Bronchial epithelial cell (primary cell): ENCODE measurements around the gene CACNA1E. TPM values are rescaled to one million over a fixed set of nuclear protein-coding genes. Genes with fewer than 3 reads are reported as not detected.

Source experiments
- DNase-seq: peaks from one replicate; pipeline ENCODE4 v3.0.0-alpha.2; 2010; ENCODE audit warnings: low read depth
- FAIRE-seq: peaks from 2 replicates; lab custom pipeline; 2011; peaks lifted over from hg19 to GRCh38; lab: Jason Lieb, UNC
- H3K27me3 ChIP-seq: 2 replicates; pipeline ENCODE4 v1.5.1; 2011; ENCODE audit warnings: low read length; ENCODE audit not compliant: control insufficient read depth, insufficient read depth
- H3K36me3 ChIP-seq: 2 replicates; pipeline ENCODE4 v1.5.1; 2011; ENCODE audit warnings: low read length; ENCODE audit not compliant: control insufficient read depth, insufficient read depth
- H3K4me3 ChIP-seq: 2 replicates; pipeline ENCODE4 v1.5.1; 2011; ENCODE audit warnings: mild to moderate bottlenecking, low read depth, low read length, control low read depth
- CTCF ChIP-seq: IDR thresholded peaks from 2 replicates; pipeline ENCODE4 v1.5.1; 2011; ENCODE audit warnings: mild to moderate bottlenecking, moderate library complexity, low read length, control low read depth, inconsistent platforms; ENCODE audit not compliant: insufficient read depth, severe bottlenecking
- total RNA-seq: library from RNA; depleted of rRNA; stranded (reverse); fragments of >200 nt; gene quantifications from 2 replicates; pipeline ENCODE4 v1.2.1, GENCODE V29; 2014

Gene CACNA1E
- total RNA-seq, 1 donor from 2014 or later: not detected

DNA sequence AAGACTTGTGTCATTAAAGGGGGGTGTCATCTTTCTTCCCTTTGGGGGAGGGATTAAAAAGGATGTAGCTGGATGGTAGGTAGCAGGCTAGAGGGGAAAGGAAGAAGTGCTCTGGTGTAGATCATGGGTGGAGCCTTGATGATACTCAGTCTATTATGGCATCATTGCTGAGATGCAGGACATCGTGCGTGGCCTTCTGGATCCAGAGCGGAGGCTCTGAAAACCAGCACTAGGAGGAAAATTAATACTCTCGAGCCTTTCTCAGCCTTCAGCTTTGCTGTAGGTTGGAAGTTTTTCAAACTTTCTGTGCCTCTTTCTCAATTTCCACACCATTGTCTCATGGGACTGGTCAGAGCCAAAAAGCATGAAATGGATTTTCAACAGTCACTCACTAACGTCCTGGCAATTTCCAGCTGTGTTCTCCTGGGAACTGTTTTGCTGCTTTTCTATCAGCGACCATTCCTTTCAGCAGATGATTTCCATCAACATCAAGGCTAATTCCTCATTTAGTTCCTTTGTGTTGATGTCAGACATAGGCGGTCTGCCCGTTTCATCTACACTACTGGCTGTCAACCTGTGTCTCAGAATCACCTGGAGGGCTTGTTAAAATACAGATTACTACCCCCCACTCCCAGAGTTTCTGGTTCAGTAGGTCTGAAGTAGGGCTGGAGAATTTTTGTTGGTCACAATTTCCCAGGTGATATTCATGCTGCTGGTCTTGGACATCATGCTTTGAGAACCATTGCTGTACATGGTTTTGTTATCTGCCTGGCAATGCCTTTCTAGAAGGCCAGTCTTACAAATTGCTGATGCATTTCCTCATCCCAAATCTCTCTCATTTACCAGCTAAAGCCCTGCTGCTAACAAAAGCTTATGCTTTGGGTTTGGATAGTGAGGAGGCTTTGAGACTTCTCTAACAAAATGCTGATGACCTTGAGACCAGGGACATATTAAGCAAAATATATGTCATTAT is 7.7 kb downstream of the CACNA1E start:
- DNase-seq: no peak
- Histone ChIP-seq H3K27me3 (peaks cover 1% of the 10 kb centered on the region), H3K36me3 (no peaks in the 10 kb centered on the region), H3K4me3 (no peak overlapping the region)
- no peak for FAIRE-seq
- TF ChIP-seq CTCF: no peak

GRCh38 chr1:181493166-181493565 is 9.8 kb downstream of the CACNA1E start:
- FAIRE-seq: no peak
- DNase-seq: no peak
- Histone ChIP-seq H3K36me3 (no peaks in the 10 kb centered on the region), H3K4me3 (no peak overlapping the region), H3K27me3 (no peaks in the 10 kb centered on the region)
- TF ChIP-seq CTCF: no peak

- Histone ChIP-seq H3K4me3 (no peak overlapping the region), H3K27me3 (no peaks in the 10 kb centered on the region), H3K36me3 (no peaks in the 10 kb centered on the region)
- FAIRE-seq: no peak
- TF ChIP-seq CTCF: no peak
- DNase-seq: no peak
Measured at GRCh38 chr1:181493885-181494284, 10.6 kb downstream of the CACNA1E start.

DNA sequence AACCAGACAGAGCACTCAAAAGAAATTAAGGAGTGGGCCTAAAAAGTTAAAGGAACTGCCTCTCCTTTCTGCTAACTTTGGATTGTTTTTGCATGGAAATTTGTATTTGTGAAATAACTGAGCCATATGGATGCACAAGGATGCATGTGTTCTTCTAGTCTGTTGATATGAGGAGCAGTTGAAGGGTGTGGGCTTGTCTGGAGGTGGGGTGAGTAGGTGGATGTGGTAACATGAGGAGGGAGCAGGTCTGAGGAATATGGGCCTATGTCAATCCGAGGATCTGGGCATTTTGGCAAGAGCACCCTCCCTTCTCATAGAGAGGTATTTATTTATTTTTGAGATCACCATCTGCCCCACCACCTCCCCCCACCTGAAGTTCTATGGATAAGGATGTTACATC is 13.4 kb downstream of the CACNA1E start:
- DNase-seq: no peak
- no peaks in the 10 kb centered on the region for H3K27me3 ChIP-seq

GRCh38 chr1:181497870-181498269 is 14.6 kb downstream of the CACNA1E start:
- FAIRE-seq (no peak), DNase-seq (no peak)
- Histone ChIP-seq H3K36me3 (no peaks in the 10 kb centered on the region), H3K27me3 (no peaks in the 10 kb centered on the region), H3K4me3 (no peak overlapping the region)
- no peak for TF ChIP-seq CTCF

More for the DNA sequence above, 13.4 kb downstream of the CACNA1E start:
- H3K4me3 ChIP-seq: no peak overlapping the region
- no peaks in the 10 kb centered on the region for H3K36me3 ChIP-seq
- FAIRE-seq: no peak
- TF ChIP-seq CTCF: no peak
